H9 (cell line): ENCODE results near the gene GLIPR2. TPM values are rescaled to one million over a fixed set of nuclear protein-coding genes. Genes with fewer than 3 reads are reported as not detected.

Experiments used
- DNase-seq: peaks from one replicate; pipeline ENCODE4 v3.0.0-alpha.2; 2017
- H2AFZ ChIP-seq: one replicate; pipeline ENCODE4 v1.6.1; 2013; ENCODE audit warnings: mild to moderate bottlenecking, low read length, control low read depth, moderate library complexity
- H2AK5ac ChIP-seq: 2 replicates; pipeline ENCODE4 v1.6.1; 2013; ENCODE audit warnings: low read length, control low read depth, mixed read lengths; ENCODE audit not compliant: insufficient read length
- H2BK120ac ChIP-seq: one replicate; pipeline ENCODE4 v1.6.1; 2013; ENCODE audit warnings: low read depth, mild to moderate bottlenecking, low read length, control low read depth, inconsistent platforms; ENCODE audit not compliant: poor library complexity, severe bottlenecking
- H2BK12ac ChIP-seq: 2 replicates; pipeline ENCODE4 v1.6.1; 2013; ENCODE audit warnings: low read length, control low read depth, mixed read lengths, low read depth; ENCODE audit not compliant: insufficient read length
- H2BK15ac ChIP-seq: 2 replicates; pipeline ENCODE4 v1.6.1; 2013; ENCODE audit warnings: low read depth, low read length, control low read depth
- H2BK20ac ChIP-seq: one replicate; pipeline ENCODE4 v1.6.1; 2013; ENCODE audit warnings: low read depth, mild to moderate bottlenecking, low read length, control low read depth, inconsistent platforms; ENCODE audit not compliant: poor library complexity, severe bottlenecking
- H2BK5ac ChIP-seq: 2 replicates; pipeline ENCODE4 v1.6.1; 2013; ENCODE audit warnings: low read length, control low read depth, mixed read lengths; ENCODE audit not compliant: insufficient read length
- H3K14ac ChIP-seq: 2 replicates; pipeline ENCODE4 v1.6.1; 2013; ENCODE audit warnings: low read length, control low read depth; ENCODE audit not compliant: insufficient read depth
- H3K18ac ChIP-seq: 2 replicates; pipeline ENCODE4 v1.6.1; 2013; ENCODE audit warnings: low read depth, mild to moderate bottlenecking, mixed read lengths, low read length, control low read depth; ENCODE audit not compliant: insufficient read length
- H3K23ac ChIP-seq: 2 replicates; pipeline ENCODE4 v1.6.1; 2013; ENCODE audit warnings: low read length, control low read depth, mixed read lengths, low read depth; ENCODE audit not compliant: insufficient read length
- H3K23me2 ChIP-seq: 2 replicates; pipeline ENCODE4 v1.6.1; 2013; ENCODE audit warnings: low read depth, mild to moderate bottlenecking, mixed read lengths, low read length, control low read depth; ENCODE audit not compliant: insufficient read length, poor library complexity, severe bottlenecking
- H3K27ac ChIP-seq: 2 replicates; pipeline ENCODE4 v1.5.1; 2013; ENCODE audit warnings: low read length, control low read depth, mixed read lengths, low read depth; ENCODE audit not compliant: insufficient read length
- H3K27me3 ChIP-seq: 2 replicates; pipeline ENCODE4 v1.6.1; 2013; ENCODE audit warnings: low read length, control low read depth, inconsistent platforms; ENCODE audit not compliant: insufficient read depth
- H3K4ac ChIP-seq: 2 replicates; pipeline ENCODE4 v1.6.1; 2013; ENCODE audit warnings: low read depth, mild to moderate bottlenecking, control low read depth, inconsistent platforms, low read length, moderate library complexity
- H3K4me1 ChIP-seq: 2 replicates; pipeline ENCODE4 v1.6.1; 2013; ENCODE audit warnings: low read length, control low read depth, inconsistent platforms; ENCODE audit not compliant: insufficient read depth
- H3K4me2 ChIP-seq: 2 replicates; pipeline ENCODE4 v1.6.1; 2013; ENCODE audit warnings: low read length, control low read depth, mixed read lengths; ENCODE audit not compliant: insufficient read length, insufficient read depth
- H3K56ac ChIP-seq: 2 replicates; pipeline ENCODE4 v1.6.1; 2013; ENCODE audit warnings: low read depth, mild to moderate bottlenecking, mixed read lengths, low read length, control low read depth; ENCODE audit not compliant: insufficient read length
- H3K79me1 ChIP-seq: 2 replicates; pipeline ENCODE4 v1.6.1; 2013; ENCODE audit warnings: low read depth, mild to moderate bottlenecking, moderate library complexity, low read length, control low read depth, inconsistent platforms; ENCODE audit not compliant: insufficient read depth, poor library complexity, severe bottlenecking
- H3K79me2 ChIP-seq: 2 replicates; pipeline ENCODE4 v1.6.1; 2013; ENCODE audit warnings: low read length, control low read depth, inconsistent platforms; ENCODE audit not compliant: insufficient read depth
- H3K9ac ChIP-seq: 2 replicates; pipeline ENCODE4 v1.6.1; 2013; ENCODE audit warnings: low read length, control low read depth, mixed read lengths; ENCODE audit not compliant: insufficient read length; ENCODE audit errors: extremely low read depth
- H3K9me3 ChIP-seq: one replicate; pipeline ENCODE4 v1.6.1; 2013; ENCODE audit warnings: low read depth, low read length, inconsistent platforms; ENCODE audit not compliant: control insufficient read depth
- H3T11ph ChIP-seq: one replicate; pipeline ENCODE4 v1.6.1; 2013; ENCODE audit warnings: mild to moderate bottlenecking, low read length, control low read depth, inconsistent platforms
- H4K20me1 ChIP-seq: one replicate; pipeline ENCODE4 v1.6.1; 2013; ENCODE audit not compliant: control insufficient read depth, insufficient read length, insufficient read depth
- H4K5ac ChIP-seq: 2 replicates; pipeline ENCODE4 v1.6.1; 2013; ENCODE audit warnings: low read depth, mild to moderate bottlenecking, mixed read lengths, low read length, control low read depth; ENCODE audit not compliant: insufficient read length
- H4K8ac ChIP-seq: replicated peaks from 2 replicates; pipeline ENCODE4 v1.6.1; 2013; ENCODE audit warnings: low read length, control low read depth, mixed read lengths, low read depth; ENCODE audit not compliant: insufficient read length
- H4K91ac ChIP-seq: 2 replicates; pipeline ENCODE4 v1.6.1; 2013; ENCODE audit warnings: low read depth, mild to moderate bottlenecking, moderate library complexity, mixed read lengths, low read length, control low read depth; ENCODE audit not compliant: insufficient read length
- H3K27ac Mint-ChIP-seq, 3 experiments: 2 replicates in 2 of 3; 3 replicates in 1 of 3; pipeline ENCODE4 v1.8.0; 2020 to 2021; ENCODE audit warnings: mixed read lengths in 3 of 3, mild to moderate bottlenecking in 1 of 3, moderate library complexity in 1 of 3
- H3K27me3 Mint-ChIP-seq: 2 replicates; pipeline ENCODE4 v1.8.0; 2021; ENCODE audit warnings: low read depth, mild to moderate bottlenecking, moderate library complexity, mixed read lengths
- H3K36me3 Mint-ChIP-seq, 3 experiments: 2 replicates in 2 of 3; 3 replicates in 1 of 3; pipeline ENCODE4 v1.8.0; 2020 to 2021; ENCODE audit warnings: low read depth in 3 of 3, mixed read lengths in 3 of 3; ENCODE audit not compliant: insufficient read depth in 1 of 3
- H3K4me1 Mint-ChIP-seq, 2 experiments: 2 replicates each; pipeline ENCODE4 v1.8.0; 2020; ENCODE audit warnings: mixed read lengths in 2 of 2
- H3K4me3 Mint-ChIP-seq, 2 experiments: 2 replicates in 1 of 2; 3 replicates in 1 of 2; pipeline ENCODE4 v1.8.0; 2020 to 2021; ENCODE audit warnings: mild to moderate bottlenecking in 2 of 2, mixed read lengths in 2 of 2, moderate library complexity in 1 of 2
- H3K9me3 Mint-ChIP-seq, 2 experiments: 2 replicates in 1 of 2; 3 replicates in 1 of 2; pipeline ENCODE4 v1.8.0; 2020; ENCODE audit warnings: mild to moderate bottlenecking in 2 of 2, mixed read lengths in 2 of 2, moderate library complexity in 1 of 2
- WGBS: extraction: QIAGEN DNeasy Blood & Tissue Kit; methylation state at CpG from one replicate; pipeline ENCODE4 v1.1.7; 2013; ENCODE audit warnings: missing lambda C conversion rate, low lambda C conversion rate, mixed read lengths; ENCODE audit not compliant: insufficient read length; ENCODE audit errors: extremely low coverage; 5-methylcytosine and 5-hydroxymethylcytosine counted together
- total RNA-seq: library from RNA; stranded (reverse); gene quantifications from 2 replicates; pipeline ENCODE4 v1.2.1, GENCODE V29; 2021
- TF ChIP-seq, protein P1 (sequence below): fragments of 200-600 bp; sonication (generic); conservative IDR thresholded peaks from 3 replicates; pipeline ENCODE4 v1.8.0; 2021; ENCODE audit warnings: antibody characterized with exemption, mild to moderate bottlenecking

Gene GLIPR2
- total RNA-seq, 1 experiment from 2014 or later = 10.0 TPM

DNA sequence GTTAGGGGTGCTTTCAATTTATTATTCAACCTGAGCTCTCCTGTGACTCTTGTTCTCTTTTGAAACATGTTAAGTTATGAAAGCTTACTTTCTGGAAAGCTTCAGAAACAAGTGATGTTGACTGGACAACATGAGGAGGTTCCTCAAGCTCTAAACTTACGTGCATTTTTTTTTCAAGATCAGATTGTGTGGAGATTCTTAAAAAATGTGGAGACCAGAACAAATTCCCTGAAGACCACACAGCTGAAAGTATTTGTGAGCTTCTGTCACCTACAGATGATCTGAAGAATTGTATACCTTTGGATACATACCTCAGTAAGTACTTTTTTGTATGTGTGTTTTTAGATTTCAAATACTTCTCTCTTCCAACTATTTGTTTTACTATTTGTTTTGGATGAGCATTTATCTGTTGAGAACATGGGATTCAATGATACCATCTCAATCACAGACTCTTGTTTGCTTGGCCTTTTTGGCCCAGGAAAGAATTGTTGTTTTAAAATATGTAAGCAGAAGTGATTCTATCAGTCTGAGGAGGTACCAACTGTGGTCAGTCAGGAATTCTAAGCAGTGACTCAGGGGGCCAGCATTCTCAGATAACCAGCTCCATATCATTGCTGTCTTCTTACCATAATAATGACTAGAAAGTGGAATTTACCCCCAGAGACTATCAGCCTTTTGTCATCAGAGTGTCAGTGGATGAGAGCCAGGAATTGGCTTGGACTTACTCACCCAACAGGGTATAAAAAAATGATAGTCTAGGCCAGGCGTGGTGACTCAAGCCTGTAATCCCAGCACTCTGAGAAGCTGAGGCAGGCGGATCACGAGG is 34.4 kb upstream of the GLIPR2 start:
- H3K36me3 Mint-ChIP-seq = peaks cover 0 to 1% (median 0%) of the 10 kb centered on the region in 3 experiments; a peak in 1 of 7 replicates

More for the DNA sequence above, 34.4 kb upstream of the GLIPR2 start:
- Mint-ChIP-seq H3K4me1 (peaks cover 25 to 30% of the 10 kb centered on the region in 2 experiments), H3K9me3 (no peaks in the 10 kb centered on the region), H3K27ac (peak overlapping the region in 1 of 3 experiments; percentile 74; a peak in 3 of 7 replicates), H3K4me3 (no peak overlapping the region), H3K27me3 (no peaks in the 10 kb centered on the region)
- Histone ChIP-seq H3K27me3 (no peaks in the 10 kb centered on the region), H3K27ac (no peak overlapping the region), H4K91ac (no peak overlapping the region), H3T11ph (no peak overlapping the region), H4K5ac (no peak overlapping the region), H3K18ac (no peak overlapping the region), H2BK5ac (no peak overlapping the region), H2BK20ac (no peak overlapping the region), H2BK120ac (no peak overlapping the region), H3K56ac (no peak overlapping the region), H3K4me2 (no peak overlapping the region), H3K23ac (no peak overlapping the region), H3K4ac (no peak overlapping the region), H3K4me1 (no peaks in the 10 kb centered on the region), H2BK15ac (no peak overlapping the region), H4K20me1 (no peaks in the 10 kb centered on the region), H2AFZ (no peak overlapping the region), H3K23me2 (no peaks in the 10 kb centered on the region), H2BK12ac (no peak overlapping the region), H3K14ac (no peak overlapping the region), H3K79me2 (no peaks in the 10 kb centered on the region), H3K9me3 (no peaks in the 10 kb centered on the region), H4K8ac (no peak overlapping the region), H3K9ac (no peak overlapping the region), H3K79me1 (no peaks in the 10 kb centered on the region), H2AK5ac (no peak overlapping the region)
- no CpG with 5 or more reads among the region's 4 CpGs for WGBS
- TF ChIP-seq, protein P1, sequence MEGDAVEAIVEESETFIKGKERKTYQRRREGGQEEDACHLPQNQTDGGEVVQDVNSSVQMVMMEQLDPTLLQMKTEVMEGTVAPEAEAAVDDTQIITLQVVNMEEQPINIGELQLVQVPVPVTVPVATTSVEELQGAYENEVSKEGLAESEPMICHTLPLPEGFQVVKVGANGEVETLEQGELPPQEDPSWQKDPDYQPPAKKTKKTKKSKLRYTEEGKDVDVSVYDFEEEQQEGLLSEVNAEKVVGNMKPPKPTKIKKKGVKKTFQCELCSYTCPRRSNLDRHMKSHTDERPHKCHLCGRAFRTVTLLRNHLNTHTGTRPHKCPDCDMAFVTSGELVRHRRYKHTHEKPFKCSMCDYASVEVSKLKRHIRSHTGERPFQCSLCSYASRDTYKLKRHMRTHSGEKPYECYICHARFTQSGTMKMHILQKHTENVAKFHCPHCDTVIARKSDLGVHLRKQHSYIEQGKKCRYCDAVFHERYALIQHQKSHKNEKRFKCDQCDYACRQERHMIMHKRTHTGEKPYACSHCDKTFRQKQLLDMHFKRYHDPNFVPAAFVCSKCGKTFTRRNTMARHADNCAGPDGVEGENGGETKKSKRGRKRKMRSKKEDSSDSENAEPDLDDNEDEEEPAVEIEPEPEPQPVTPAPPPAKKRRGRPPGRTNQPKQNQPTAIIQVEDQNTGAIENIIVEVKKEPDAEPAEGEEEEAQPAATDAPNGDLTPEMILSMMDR = no peak
- no peak for DNase-seq
